GM12878 (cell line): ENCODE measurements around the gene RIIAD1. TPM values are rescaled to one million over a fixed set of nuclear protein-coding genes. Genes with fewer than 3 reads are reported as not detected.

Experiments used
- CREM ChIP-seq: IDR thresholded peaks from 2 replicates; pipeline ENCODE4 v1.6.1; 2014; ENCODE audit warnings: antibody characterized with exemption, low read depth
- NFXL1 ChIP-seq: fragments of 450-650 bp; IDR thresholded peaks from 2 replicates; pipeline ENCODE4 v1.6.1; 2017; ENCODE audit warnings: antibody characterized with exemption, mild to moderate bottlenecking, borderline replicate concordance
- ZZZ3 ChIP-seq: IDR thresholded peaks from 2 replicates; pipeline ENCODE4 v1.6.1; 2011; ENCODE audit warnings: low read depth; ENCODE audit not compliant: control insufficient read depth, insufficient read length
- polyA plus RNA-seq, 11 experiments: library from polyadenylated mRNA; depleted of rRNA in 4 of 11; unstranded in 6 of 11; stranded (reverse) in 5 of 11; fragments of >200 nt; fragmentation: Nextera tagmentation in 4 of 11; fragmentation: Illumina TruSeq in 1 of 11; extraction: Ambion mirVana in 4 of 11; extraction: Trizol in 1 of 11; gene quantifications; 1 replicate in 1 of 11; 2 replicates in 10 of 11; pipeline versions ENCODE4 v1.2.1 to v1.2.3, GENCODE V29; 2011 to 2016; ENCODE audit warnings: inconsistent platforms in 2 of 11, missing spikeins in 2 of 11, low read depth in 1 of 11
- total RNA-seq, 4 experiments: library from RNA; depleted of rRNA in 3 of 4; stranded (reverse); fragments of >200 nt in 3 of 4; fragmentation: Illumina TruSeq in 1 of 4; extraction: Trizol in 1 of 4; gene quantifications; 2 replicates each; pipeline versions ENCODE4 v1.2.1 to v1.2.3, GENCODE V29; 2013 to 2021
- TF ChIP-seq, protein P1 (sequence below): IDR thresholded peaks from 2 replicates; pipeline ENCODE4 v1.6.1; 2012; ENCODE audit warnings: improper control_type of control experiment, low read depth, low read length; ENCODE audit not compliant: insufficient replicate concordance
- TF ChIP-seq, protein P2 (sequence below): IDR thresholded peaks from 2 replicates; pipeline ENCODE4 v1.6.1; 2012; ENCODE audit warnings: low read depth, low read length, improper control_type of control experiment

RIIAD1 gene
- total and polyA plus RNA-seq, 10 of the 15 experiments (the other 5 are each of a cell fraction or from before 2014, with no cell fraction given), result not detected

DNA sequence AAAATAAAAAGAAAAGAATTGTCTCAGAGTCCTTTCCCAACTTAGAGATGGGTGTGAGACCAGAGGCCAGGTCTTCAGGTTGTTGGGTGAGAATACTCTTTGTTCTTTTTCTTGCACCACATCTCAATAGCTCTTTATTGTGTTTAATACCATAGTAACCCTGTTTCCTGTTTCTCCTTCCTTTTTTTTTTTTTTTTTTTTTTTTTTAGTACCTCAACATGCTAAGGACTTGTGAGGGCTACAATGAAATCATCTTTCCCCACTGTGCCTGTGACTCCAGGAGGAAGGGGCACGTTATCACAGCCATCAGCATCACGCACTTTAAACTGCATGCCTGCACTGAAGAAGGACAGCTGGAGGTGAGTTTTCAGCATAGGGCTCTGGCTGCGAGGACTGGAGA, 29.1 kb upstream of the RIIAD1 start (continued):
- TF ChIP-seq, protein P1, sequence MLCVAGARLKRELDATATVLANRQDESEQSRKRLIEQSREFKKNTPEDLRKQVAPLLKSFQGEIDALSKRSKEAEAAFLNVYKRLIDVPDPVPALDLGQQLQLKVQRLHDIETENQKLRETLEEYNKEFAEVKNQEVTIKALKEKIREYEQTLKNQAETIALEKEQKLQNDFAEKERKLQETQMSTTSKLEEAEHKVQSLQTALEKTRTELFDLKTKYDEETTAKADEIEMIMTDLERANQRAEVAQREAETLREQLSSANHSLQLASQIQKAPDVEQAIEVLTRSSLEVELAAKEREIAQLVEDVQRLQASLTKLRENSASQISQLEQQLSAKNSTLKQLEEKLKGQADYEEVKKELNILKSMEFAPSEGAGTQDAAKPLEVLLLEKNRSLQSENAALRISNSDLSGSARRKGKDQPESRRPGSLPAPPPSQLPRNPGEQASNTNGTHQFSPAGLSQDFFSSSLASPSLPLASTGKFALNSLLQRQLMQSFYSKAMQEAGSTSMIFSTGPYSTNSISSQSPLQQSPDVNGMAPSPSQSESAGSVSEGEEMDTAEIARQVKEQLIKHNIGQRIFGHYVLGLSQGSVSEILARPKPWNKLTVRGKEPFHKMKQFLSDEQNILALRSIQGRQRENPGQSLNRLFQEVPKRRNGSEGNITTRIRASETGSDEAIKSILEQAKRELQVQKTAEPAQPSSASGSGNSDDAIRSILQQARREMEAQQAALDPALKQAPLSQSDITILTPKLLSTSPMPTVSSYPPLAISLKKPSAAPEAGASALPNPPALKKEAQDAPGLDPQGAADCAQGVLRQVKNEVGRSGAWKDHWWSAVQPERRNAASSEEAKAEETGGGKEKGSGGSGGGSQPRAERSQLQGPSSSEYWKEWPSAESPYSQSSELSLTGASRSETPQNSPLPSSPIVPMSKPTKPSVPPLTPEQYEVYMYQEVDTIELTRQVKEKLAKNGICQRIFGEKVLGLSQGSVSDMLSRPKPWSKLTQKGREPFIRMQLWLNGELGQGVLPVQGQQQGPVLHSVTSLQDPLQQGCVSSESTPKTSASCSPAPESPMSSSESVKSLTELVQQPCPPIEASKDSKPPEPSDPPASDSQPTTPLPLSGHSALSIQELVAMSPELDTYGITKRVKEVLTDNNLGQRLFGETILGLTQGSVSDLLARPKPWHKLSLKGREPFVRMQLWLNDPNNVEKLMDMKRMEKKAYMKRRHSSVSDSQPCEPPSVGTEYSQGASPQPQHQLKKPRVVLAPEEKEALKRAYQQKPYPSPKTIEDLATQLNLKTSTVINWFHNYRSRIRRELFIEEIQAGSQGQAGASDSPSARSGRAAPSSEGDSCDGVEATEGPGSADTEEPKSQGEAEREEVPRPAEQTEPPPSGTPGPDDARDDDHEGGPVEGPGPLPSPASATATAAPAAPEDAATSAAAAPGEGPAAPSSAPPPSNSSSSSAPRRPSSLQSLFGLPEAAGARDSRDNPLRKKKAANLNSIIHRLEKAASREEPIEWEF, result no peak
- TF ChIP-seq, protein P2, sequence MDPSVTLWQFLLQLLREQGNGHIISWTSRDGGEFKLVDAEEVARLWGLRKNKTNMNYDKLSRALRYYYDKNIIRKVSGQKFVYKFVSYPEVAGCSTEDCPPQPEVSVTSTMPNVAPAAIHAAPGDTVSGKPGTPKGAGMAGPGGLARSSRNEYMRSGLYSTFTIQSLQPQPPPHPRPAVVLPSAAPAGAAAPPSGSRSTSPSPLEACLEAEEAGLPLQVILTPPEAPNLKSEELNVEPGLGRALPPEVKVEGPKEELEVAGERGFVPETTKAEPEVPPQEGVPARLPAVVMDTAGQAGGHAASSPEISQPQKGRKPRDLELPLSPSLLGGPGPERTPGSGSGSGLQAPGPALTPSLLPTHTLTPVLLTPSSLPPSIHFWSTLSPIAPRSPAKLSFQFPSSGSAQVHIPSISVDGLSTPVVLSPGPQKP, result no peak
- TF ChIP-seq NFXL1 (no peak), ZZZ3 (no peak), CREM (no peak)
